Inflammatory macrophage treated with lipopolysaccharide for 4 hours (primary cell): ENCODE measurements around the gene PITHD1.
"Not testable (repeated sequence)": the region's sequence is repeated elsewhere in the genome, so short reads cannot be mapped to it uniquely, and the experiment has no call there.

ENCODE experiments used
- DNase-seq: peaks from one replicate; pipeline ENCODE4 v3.0.0-alpha.2; 2020

PITHD1 gene

GRCh38 chr1:23774174-23774880 lies 3.9 kb upstream of the PITHD1 start:
- DNase-seq: no peak

DNA sequence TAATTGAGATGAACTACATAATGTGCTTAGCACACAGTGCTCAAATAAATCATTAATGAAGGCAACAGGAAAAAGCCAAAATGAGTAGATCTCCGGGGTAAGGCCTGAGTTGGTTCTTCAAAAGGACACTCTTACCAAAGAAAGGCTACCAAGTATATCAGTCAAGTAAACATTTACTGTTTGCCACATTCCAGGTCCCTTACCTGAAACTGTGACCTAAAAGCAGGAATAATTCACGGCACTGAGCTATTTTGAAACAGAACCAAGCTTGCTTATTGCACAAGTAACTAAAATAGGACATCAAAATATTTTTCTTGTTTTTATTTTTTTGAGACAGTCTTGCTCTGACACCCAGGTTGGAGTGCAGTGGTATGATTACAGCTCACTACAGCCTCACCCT lies 2.0 kb upstream of the PITHD1 start:
- no peak for DNase-seq

- peak; percentile 52 for DNase-seq
These were observed 1.7 kb downstream of the PITHD1 start for GRCh38 chr1:23779826-23780371.

DNA sequence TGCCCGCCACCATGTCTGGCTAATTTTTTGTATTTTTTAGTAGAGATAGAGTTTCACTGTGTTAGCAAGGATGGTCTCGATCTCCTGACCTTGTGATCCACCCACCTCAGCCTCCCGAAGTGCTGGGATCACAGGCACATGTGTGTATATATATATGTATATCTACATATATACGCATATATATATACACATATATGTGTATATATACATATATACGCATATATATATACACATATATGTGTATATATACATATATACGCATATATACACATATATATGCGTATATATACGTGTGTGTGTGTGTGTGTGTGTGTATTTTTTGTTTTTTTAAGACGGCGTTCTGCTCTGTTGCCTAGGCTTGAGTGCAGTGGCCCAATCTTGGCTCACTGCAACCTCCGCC lies 4.9 kb downstream of the PITHD1 start:
- DNase-seq: not testable (repeated sequence)

- no peak for DNase-seq
These were observed 6.6 kb downstream of the PITHD1 start for GRCh38 chr1:23784846-23785245.

- DNase-seq: no peak
These were observed 9.5 kb downstream of the PITHD1 start for GRCh38 chr1:23787701-23788100.

- no peak for DNase-seq
These were observed 10.5 kb downstream of the PITHD1 start for GRCh38 chr1:23788695-23789094.

DNA sequence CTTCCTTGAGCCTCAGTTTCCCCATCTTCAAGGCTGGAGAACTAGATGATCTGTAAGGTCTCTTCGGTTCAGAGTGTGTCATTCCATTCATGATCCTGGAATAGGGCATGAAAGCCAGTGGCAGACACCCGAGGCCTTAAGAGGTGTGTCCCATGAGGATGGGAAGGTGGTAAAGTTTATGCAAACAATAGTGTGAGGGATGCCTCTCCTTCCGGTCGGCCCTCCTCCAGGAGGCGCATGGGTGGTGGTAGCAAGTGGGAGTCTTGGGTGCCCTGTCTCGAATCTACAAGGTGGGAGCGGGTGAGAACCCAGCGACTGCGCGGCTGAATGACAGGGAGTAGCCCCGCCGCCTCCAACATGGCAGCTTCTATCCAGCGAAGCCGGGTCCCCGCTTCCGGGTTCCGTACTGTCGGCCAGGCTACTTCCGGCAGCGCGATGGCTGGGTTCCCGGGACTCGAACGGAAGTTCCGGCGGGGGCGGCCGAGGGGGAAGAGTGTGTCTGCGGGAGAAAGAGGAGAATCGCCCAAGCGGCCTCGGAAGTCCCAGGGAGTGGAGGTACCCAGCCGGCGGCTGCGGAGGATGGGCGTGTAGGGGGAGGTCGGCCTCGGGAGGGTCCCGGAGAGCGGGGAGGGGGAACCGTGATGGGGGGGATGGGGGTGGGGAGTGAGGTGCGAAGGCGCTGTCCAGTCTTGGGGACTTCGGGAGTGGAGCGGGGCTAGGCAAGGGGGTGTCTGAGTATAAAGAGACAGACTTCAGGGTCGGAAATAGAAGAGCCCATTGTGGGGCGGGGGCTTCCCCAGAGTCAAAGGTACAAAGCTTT lies 12.7 kb downstream of the PITHD1 start, which contains the start of gene LYPLA2:
Gene LYPLA2 (plus strand): TSS at position 450 of the 820 bp plus-strand sequence. CDS start 1,538 bp downstream, outside the sequence.
- DNase-seq: peak; percentile 93

GRCh38 chr1:23791516-23792047 lies 13.4 kb downstream of the PITHD1 start:
- DNase-seq: no peak

DNA sequence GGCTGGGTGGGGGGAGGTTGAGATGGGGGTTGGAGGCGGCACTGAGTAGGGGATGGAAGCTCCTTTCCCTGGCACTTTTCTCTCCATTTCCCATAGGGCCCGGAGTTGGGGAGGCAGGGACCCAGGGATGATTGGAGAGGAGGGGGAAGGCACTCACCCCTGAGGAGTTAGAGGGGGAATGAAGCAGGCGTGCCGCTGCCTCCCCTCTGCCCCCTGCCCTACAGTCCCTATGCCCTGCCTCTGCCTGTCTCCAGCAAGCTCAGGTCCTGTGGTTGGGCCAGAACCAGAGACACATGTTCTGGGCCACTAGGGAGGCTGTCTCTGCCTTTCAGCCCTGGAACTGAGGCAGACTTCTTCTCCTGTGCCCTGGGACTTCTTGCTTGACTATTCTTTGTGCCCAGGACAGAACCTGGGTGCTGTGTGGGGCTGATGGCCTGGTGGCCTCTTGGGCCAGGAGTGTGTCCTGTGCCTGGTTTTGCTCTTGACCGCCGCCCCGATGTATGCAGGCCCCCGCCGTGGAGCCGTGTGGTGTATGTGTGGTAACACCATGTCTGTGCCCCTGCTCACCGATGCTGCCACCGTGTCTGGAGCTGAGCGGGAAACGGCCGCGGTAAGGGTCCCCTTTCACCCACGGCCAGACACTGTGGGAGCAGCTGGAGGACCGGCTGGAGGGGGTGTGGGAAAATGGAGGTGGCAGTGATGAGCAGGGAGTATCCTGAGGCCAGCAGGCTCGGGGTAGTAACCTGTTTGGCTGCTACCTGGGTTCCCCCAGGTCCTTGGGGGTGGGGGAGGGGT lies 14.1 kb downstream of the PITHD1 start:
- DNase-seq: no peak

- DNase-seq: no peak
These were observed 15.0 kb downstream of the PITHD1 start for GRCh38 chr1:23793018-23793781.

DNA sequence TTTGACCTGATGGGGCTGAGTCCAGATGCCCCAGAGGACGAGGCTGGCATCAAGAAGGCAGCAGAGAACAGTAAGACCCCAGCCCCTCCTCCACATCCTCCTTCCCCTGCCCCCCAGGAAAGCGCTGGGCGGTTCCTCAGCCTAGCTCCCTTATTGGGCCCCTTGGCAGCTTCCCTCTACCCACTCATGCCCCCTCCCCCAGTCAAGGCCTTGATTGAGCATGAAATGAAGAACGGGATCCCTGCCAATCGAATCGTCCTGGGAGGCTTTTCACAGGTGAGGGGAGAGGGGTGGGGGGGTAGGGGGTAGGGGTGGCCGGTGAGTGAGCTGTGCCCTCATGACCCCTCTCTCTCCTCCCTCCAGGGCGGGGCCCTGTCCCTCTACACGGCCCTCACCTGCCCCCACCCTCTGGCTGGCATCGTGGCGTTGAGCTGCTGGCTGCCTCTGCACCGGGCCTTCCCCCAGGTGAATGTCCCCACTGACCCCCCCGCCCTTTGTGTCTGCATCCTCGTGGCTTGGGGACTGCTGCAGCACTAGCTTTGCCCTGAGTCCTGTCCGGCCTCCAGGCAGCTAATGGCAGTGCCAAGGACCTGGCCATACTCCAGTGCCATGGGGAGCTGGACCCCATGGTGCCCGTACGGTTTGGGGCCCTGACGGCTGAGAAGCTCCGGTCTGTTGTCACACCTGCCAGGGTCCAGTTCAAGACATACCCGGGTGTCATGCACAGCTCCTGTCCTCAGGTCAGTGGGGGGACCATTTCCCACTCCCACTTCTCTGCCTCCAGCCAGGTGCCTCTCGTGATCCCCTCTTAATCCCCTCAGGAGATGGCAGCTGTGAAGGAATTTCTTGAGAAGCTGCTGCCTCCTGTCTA lies 15.9 kb downstream of the PITHD1 start:
- DNase-seq: no peak

GRCh38 chr1:23794732-23795182 lies 16.5 kb downstream of the PITHD1 start:
- DNase-seq: not testable (repeated sequence)

GRCh38 chr1:23795676-23796465 lies 17.7 kb downstream of the PITHD1 start:
- DNase-seq: no peak

DNA sequence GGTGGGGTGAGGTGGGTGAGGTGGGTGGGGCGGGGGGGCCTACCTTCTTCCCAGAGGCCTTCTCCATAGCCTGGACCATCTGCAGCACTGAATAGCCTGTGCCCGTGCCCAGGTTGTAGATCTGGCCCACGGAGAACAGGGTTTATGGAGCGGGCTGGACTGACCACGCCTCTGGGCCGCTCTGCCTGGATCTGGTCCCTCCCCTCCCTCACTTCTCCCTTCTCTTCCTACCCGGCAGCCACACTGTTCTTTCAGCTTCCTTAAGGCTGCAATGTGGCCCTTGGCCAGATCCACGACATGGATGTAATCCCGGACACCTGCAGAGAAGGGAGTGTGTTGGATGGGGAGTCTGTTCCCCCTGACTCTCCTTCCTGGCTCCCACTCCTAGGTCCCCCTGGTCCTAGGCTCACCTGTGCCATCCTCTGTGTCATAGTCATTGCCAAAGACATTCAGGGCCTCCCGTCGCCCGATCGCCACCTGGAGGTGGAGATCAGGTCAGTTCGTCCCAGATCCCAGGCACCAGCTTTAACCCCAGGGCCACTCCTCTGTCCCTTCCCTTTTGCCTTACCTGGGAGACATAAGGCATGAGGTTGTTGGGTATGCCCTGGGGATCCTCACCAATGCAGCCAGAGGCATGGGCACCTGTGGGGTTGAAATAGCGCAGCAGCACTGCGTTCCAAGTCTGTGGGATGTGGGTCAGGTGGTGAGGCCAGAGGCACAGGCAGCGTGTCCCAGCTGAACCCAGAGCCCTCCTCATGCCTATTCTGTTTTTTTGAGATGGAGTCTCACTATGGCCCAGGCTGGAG lies 18.5 kb downstream of the PITHD1 start:
- no peak for DNase-seq

GRCh38 chr1:23797478-23798448 lies 19.5 kb downstream of the PITHD1 start:
- no peak for DNase-seq

- DNase-seq: no peak
These were observed 20.5 kb downstream of the PITHD1 start for GRCh38 chr1:23798662-23799142.

- DNase-seq: no peak
These were observed 21.0 kb downstream of the PITHD1 start for GRCh38 chr1:23799255-23799569.
